ENCODE results near the gene NEURL3.
"Not testable (repeated sequence)": the region's sequence is repeated elsewhere in the genome, so short reads cannot be mapped to it uniquely, and the experiment has no call there.

NEURL3 gene

DNA sequence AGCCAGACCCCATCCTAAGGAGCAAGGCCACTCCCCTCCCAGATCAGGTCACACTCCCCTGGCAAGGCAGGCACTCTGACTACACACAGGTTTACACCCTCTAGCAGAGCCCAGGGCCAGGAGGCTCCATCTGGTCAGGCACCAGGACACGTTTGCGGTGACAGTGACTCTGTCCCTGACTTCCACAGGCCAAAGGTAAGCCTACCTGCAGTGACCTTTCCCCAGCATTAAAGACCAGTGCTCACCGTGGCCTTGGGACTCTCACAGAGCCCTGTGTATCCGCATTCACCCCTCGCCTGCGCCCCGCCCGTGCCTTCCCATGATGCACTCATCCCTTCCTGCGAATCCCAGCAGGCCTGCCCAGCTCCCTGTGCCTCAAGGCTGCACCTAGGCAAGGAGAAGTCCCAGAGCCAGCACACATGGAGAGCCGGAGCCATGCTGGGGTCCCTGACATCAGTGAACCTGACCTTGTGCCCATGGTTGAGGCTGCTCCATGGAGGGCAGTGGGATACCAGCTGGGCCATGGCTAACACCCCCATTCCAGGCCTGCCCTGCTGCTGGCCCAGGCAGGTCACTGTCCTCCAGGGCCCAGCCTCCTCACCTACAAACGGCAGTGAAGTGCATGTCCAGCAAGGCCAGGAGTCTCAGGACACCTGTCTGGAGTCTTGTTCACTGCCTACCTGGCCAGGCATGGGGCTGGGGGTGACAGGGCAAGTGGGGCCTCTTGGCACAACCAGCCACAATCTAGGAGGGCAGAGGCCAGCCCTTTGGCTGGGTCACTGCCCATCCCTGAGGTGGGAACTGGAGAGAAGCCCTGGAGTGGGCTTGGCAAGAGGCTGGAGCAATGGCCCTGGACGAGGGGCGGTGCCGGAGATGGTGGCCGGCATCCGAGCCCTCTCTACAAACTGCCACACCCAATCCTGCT is 3.0 kb downstream of the NEURL3 start:
- POLR2A ChIA-PET: no interaction called here
- no peak for DNase-seq (ENCODE audit: extremely low spot score)
- TF ChIP-seq, protein P1, sequence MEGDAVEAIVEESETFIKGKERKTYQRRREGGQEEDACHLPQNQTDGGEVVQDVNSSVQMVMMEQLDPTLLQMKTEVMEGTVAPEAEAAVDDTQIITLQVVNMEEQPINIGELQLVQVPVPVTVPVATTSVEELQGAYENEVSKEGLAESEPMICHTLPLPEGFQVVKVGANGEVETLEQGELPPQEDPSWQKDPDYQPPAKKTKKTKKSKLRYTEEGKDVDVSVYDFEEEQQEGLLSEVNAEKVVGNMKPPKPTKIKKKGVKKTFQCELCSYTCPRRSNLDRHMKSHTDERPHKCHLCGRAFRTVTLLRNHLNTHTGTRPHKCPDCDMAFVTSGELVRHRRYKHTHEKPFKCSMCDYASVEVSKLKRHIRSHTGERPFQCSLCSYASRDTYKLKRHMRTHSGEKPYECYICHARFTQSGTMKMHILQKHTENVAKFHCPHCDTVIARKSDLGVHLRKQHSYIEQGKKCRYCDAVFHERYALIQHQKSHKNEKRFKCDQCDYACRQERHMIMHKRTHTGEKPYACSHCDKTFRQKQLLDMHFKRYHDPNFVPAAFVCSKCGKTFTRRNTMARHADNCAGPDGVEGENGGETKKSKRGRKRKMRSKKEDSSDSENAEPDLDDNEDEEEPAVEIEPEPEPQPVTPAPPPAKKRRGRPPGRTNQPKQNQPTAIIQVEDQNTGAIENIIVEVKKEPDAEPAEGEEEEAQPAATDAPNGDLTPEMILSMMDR (IDR thresholded peaks at IDR 0.05; ENCODE audit: control extremely low read depth, extremely low read depth, low read depth, missing control alignments): no peak
- CTCF ChIA-PET: interaction anchor here (0.9 to 12.1 kb wide), 3 partner anchors 8 to 95 kb away, joined by 3 to 269 read pairs (median 103); no protein-coding TSS in a partner anchor

DNA sequence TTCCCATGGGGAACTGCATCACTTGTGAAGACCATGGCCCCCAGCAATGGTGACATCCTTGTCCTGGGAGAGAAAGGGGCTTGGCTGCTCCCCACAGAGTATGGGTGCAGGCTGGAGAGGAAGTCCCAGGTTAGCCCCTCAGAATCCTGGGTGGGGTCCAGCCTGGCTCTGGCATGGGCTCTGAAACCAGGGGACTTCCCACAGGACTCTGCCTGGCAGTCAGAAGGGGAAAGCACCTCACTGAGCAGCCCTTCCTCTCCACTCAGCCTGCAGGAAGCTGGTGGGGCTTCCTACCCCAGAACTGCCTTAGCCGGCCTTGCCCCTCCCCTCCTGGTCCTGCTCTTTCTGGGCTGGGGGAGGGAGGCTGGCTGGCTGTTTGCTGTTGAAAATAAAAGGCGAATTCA is 3.7 kb downstream of the NEURL3 start:
- TF ChIP-seq, protein P1 (IDR thresholded peaks at IDR 0.05; ENCODE audit: control extremely low read depth, extremely low read depth, low read depth, missing control alignments): no peak
- DNase-seq (ENCODE audit: extremely low spot score): no peak
- POLR2A ChIA-PET: no interaction called here
- CTCF ChIA-PET: interaction anchor here (0.9 kb wide), 1 partner anchor 53 kb away, joined by 3 read pairs; no protein-coding TSS in a partner anchor

DNA sequence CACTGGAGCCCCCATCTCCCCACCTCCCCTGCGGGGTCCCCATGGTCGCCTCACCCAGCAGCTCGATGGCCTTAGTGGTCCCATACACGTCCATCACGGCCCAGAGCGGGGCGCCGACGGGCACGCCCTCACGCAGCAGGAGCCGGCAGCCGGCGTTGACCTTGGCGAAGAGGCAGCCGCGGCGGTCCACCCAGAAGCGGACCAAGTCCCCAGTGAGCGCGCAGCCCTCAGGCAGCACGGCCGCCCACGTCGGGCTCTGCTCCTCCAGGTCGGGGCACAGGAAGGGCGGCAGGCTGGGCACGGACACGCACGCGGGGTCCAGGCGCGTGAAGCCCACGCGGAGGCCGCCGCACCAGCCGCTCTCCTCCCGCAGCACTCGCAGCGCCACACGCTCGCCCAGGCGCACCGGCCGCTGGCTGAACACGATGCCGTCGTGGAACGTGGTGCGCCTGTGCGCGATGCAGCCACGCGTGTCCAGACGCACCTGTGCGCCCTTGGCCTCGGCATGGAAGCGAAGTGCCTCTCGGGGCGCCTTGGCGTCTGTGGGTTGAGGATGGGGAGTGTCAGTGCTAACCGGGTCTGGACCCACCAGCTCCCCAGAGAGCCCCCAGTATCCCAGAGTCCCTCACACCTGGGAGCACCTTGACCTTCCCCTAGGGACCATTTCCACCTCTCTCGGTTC is 4.6 kb downstream of the NEURL3 start:
- CTCF ChIA-PET: no interaction called here
- POLR2A ChIA-PET: interaction anchor here (0.6 kb wide), 1 partner anchor 13 kb away, joined by 3 read pairs; no protein-coding TSS in a partner anchor
- no peak for DNase-seq (ENCODE audit: extremely low spot score)
- TF ChIP-seq, protein P1 (IDR thresholded peaks at IDR 0.05; ENCODE audit: control extremely low read depth, extremely low read depth, low read depth, missing control alignments): no peak

DNA sequence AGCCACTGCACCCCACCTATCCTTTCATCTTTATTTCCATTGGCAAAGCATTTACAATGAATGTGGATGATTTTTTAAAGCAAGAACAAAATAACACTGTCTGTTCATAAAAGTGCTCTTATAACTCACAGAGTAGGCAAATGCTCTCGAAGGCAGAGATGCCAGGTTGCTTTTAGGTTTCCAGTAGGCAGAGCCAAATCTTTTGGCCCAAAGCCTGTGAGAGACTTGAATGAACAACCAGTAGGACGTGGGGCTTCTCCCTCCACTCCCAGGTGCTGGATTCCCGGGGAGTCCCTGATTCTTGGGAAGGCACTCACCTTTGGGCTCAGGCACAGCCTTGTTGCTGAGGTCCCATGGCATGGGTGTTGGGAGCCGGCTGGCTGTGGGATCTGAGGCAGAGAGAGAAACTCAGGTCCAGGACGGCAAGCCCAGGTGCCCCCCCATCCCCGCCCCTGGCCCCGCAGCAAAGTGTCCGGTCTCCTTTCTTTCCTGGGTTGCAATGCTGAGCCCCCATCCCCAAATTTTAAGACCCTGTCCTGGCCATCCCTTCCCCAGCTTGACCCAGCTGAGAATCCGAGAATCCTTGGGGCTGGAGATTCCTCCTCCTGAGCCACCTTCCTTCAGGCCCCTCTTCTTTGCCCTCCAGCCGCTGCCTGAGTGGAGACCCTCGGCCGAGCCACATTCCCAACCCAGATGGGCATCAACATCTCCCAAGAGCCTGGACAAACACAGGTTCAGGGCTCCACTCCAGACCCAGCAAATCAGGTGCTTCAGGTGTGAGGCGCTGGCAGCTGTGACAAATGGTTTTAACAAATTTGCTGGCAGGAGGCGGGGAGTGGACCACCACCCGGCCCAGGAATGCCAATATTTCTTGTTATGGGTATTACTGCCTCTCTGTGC is 5.8 kb downstream of the NEURL3 start:
- DNase-seq (ENCODE audit: extremely low spot score): no peak
- ChIA-PET CTCF (no interaction called here), POLR2A (no interaction called here)
- TF ChIP-seq, protein P1 (IDR thresholded peaks at IDR 0.05; ENCODE audit: control extremely low read depth, extremely low read depth, low read depth, missing control alignments): no peak

DNA sequence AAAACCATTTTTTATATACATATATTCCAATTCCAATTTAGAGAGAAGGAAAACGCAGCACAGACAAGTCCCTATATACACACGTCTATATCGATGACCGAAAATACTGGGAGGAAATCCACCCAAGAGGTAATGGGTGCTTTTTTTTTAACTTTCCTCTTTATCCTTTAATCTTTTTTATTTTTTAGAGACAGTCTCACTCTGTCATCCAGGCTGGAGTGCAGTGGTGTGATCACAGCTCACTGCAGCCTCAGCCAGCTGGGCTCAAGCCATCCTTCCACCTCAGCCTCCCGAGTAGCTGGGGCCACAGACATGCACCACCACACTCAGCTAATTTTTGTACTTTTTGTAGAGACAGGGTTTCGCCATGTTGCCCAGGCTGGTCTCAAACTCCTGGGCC is 6.5 kb downstream of the NEURL3 start:
- POLR2A ChIA-PET: not testable (repeated sequence)
- CTCF ChIA-PET: interaction anchor here (8.9 kb wide), 1 partner anchor 8 kb away, joined by 103 read pairs; the partner anchor contains the start of gene NEURL3

DNA sequence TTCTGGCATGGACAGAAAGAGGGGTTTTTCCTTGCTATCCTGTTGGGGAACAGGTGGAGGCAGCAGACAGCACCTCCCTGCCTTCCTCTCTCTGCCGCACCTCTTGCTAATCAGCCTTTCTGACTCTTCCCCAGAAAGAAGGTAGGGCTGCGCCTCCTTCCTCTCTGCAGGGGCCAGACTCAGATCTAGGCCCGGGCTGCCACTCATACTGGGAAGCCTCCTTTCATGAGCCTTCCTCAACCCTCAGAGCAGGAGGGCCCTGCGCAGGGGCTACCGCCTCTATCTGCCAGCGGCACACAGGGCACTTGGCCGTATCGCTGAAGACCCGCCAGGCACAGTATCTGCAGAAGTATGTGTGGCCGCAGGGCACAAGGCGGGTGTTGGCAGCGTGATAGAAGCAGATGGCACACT is 7.1 kb downstream of the NEURL3 start:
- ChIA-PET POLR2A (no interaction called here), CTCF (interaction anchor here (8.9 kb wide), 1 partner anchor 9 kb away, joined by 103 read pairs; the partner anchor contains the start of gene NEURL3)
- no peak for DNase-seq (ENCODE audit: extremely low spot score)
- TF ChIP-seq, protein P1 (IDR thresholded peaks at IDR 0.05; ENCODE audit: control extremely low read depth, extremely low read depth, low read depth, missing control alignments): no peak

More for the DNA sequence above, 6.5 kb downstream of the NEURL3 start:
- DNase-seq (ENCODE audit: extremely low spot score): not testable (repeated sequence)

Data from GM10248 (cell line).